ENCODE results near the gene FER. TPM values are rescaled to one million over a fixed set of nuclear protein-coding genes. Genes with fewer than 3 reads are reported as not detected.

The FER gene
- total and polyA plus RNA-seq, 10 of the 15 experiments (the other 5 are each of a cell fraction or from before 2014, with no cell fraction given), result 4.4 to 19.1 (median 9.6) TPM

DNA sequence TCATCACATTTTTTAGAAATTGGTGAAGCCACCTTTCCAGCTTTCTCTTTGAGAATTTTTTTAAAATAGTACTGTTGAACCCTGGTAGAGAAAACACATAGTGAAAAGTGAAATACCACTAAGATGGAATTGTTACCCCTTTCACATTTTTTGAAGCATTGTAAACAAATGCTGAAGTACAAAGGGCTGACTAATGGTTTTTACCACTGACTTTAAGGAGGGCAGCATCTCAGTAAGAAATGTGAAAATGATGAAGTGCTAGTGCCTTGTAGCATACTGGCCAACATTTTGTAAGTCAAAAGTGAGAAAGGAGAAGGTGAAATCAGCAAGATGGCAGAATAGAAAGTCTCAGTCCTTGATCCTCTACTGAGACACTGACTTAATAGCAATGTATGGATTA is 341.5 kb downstream of the FER start (continued):
- TF ChIP-seq, protein P1, sequence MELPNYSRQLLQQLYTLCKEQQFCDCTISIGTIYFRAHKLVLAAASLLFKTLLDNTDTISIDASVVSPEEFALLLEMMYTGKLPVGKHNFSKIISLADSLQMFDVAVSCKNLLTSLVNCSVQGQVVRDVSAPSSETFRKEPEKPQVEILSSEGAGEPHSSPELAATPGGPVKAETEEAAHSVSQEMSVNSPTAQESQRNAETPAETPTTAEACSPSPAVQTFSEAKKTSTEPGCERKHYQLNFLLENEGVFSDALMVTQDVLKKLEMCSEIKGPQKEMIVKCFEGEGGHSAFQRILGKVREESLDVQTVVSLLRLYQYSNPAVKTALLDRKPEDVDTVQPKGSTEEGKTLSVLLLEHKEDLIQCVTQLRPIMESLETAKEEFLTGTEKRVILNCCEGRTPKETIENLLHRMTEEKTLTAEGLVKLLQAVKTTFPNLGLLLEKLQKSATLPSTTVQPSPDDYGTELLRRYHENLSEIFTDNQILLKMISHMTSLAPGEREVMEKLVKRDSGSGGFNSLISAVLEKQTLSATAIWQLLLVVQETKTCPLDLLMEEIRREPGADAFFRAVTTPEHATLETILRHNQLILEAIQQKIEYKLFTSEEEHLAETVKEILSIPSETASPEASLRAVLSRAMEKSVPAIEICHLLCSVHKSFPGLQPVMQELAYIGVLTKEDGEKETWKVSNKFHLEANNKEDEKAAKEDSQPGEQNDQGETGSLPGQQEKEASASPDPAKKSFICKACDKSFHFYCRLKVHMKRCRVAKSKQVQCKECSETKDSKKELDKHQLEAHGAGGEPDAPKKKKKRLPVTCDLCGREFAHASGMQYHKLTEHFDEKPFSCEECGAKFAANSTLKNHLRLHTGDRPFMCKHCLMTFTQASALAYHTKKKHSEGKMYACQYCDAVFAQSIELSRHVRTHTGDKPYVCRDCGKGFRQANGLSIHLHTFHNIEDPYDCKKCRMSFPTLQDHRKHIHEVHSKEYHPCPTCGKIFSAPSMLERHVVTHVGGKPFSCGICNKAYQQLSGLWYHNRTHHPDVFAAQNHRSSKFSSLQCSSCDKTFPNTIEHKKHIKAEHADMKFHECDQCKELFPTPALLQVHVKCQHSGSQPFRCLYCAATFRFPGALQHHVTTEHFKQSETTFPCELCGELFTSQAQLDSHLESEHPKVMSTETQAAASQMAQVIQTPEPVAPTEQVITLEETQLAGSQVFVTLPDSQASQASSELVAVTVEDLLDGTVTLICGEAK (IDR thresholded peaks at IDR 0.05; ENCODE audit: borderline replicate concordance), result no peak
- TF ChIP-seq IKZF1 (conservative IDR thresholded peaks at IDR 0.05) (no peak), TCF7 (IDR thresholded peaks at IDR 0.05; ENCODE audit: borderline replicate concordance) (no peak), SPI1 (IDR thresholded peaks at IDR 0.05; ENCODE audit: borderline replicate concordance, insufficient read depth, low read depth, low read length) (no peak), MTA2 (IDR thresholded peaks at IDR 0.05; ENCODE audit: low read depth) (no peak)
- TF ChIP-seq, protein P2, sequence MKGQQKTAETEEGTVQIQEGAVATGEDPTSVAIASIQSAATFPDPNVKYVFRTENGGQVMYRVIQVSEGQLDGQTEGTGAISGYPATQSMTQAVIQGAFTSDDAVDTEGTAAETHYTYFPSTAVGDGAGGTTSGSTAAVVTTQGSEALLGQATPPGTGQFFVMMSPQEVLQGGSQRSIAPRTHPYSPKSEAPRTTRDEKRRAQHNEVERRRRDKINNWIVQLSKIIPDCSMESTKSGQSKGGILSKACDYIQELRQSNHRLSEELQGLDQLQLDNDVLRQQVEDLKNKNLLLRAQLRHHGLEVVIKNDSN (IDR thresholded peaks at IDR 0.05; ENCODE audit: borderline replicate concordance, extremely low read length, insufficient read depth, low read depth, low read length), result no peak

- 96% methylated on average over 1 of the region's 1 CpG for WGBS (ENCODE audit: insufficient coverage, insufficient replicate concordance, low lambda C conversion rate, missing lambda C conversion rate)
- DNase-seq (ENCODE audit: low read depth, low spot score) (no peak), ATAC-seq (no peak), FAIRE-seq (no peak)
- Histone ChIP-seq H3K4me2 (ENCODE audit: control insufficient read depth, insufficient read depth) (no peak overlapping the region), H3K27ac (ENCODE audit: control insufficient read depth, insufficient read depth) (no peak overlapping the region), H3K4me3 (no peak overlapping the region), H3K9ac (ENCODE audit: control insufficient read depth, insufficient read depth, low read length) (no peak overlapping the region), H3K9me3 (replicated peaks; ENCODE audit: control insufficient read depth, insufficient read depth, low read length) (no peaks in the 10 kb centered on the region), H2AFZ (ENCODE audit: control insufficient read depth, low read depth, low read length) (no peak overlapping the region), H3K79me2 (ENCODE audit: control insufficient read depth, insufficient read depth, low read length) (no peaks in the 10 kb centered on the region), H3K27me3 (replicated peaks in 1 of 2; ENCODE audit: control insufficient read depth in 2 of 2, insufficient read depth in 2 of 2, low read length in 1 of 2) (no peaks in the 10 kb centered on the region), H4K20me1 (ENCODE audit: control insufficient read depth, insufficient read depth) (no peaks in the 10 kb centered on the region), H3K4me1 (ENCODE audit: control insufficient read depth, insufficient read depth, low read length) (no peaks in the 10 kb centered on the region), H3K36me3 (ENCODE audit: control insufficient read depth in 2 of 2, insufficient read depth in 2 of 2, low read length in 1 of 2) (no peaks in the 10 kb centered on the region)
- BruUV-seq (replicated peaks), result no TSS peak
- SMC1A ChIA-PET (ENCODE audit: uncharacterized antibody, unreplicated experiment), result interaction anchor here (0.6 to 1.6 kb wide), 8 partner anchors 9 to 418 kb away, joined by 3 to 4 read pairs (median 4); no protein-coding TSS in a partner anchor
- RAD21 ChIA-PET (ENCODE audit: unreplicated experiment), result no interaction called here
- intact Hi-C loops (cut with micrococcal nuclease; ENCODE audit: unreplicated experiment) (no loop called here), in situ Hi-C loops (cut with MboI) (no loop called here)
- CTCF ChIA-PET, result interaction anchor here (1.0 to 1.5 kb wide), 3 partner anchors 9 to 26 kb away, joined by 3 to 7 read pairs (median 3); no protein-coding TSS in a partner anchor
- POLR2A ChIA-PET, result no interaction called here
- no peak for TF ChIP-seq EZH2 (IDR thresholded peaks at IDR 0.05; ENCODE audit: borderline replicate concordance, control insufficient read depth, low read depth, low read length)
- no peak for TF ChIP-seq ETV6 (conservative IDR thresholded peaks at IDR 0.05 in 1 of 2, IDR thresholded peaks at IDR 0.05 in 1 of 2; ENCODE audit: borderline replicate concordance in 1 of 2, low read depth in 1 of 2)
- TF ChIP-seq DPF2 (IDR thresholded peaks at IDR 0.05), result no peak
- TF ChIP-seq STAT1 (conservative IDR thresholded peaks at IDR 0.05), result no peak
- no peak for TF ChIP-seq HDAC2 (IDR thresholded peaks at IDR 0.05)
- no peak for TF ChIP-seq CREB1 (IDR thresholded peaks at IDR 0.05; ENCODE audit: low read depth)
- no peak for TF ChIP-seq RFX5 (IDR thresholded peaks at IDR 0.05; ENCODE audit: low read depth, low read length)
- TF ChIP-seq POU2F2 (IDR thresholded peaks at IDR 0.05; ENCODE audit: borderline replicate concordance, low read depth, low read length), result no peak
- TF ChIP-seq E2F8 (IDR thresholded peaks at IDR 0.05; ENCODE audit: low read depth, partially characterized antibody), result no peak
Observed at GRCh38 chr5:109099081-109099480, 351.4 kb downstream of the FER start.
